GM18517 (cell line): Measurements from ENCODE around the gene TCF7.

Experiments
- ATAC-seq: cut with Tn5 transposase; IDR thresholded peaks from one replicate; pipeline ENCODE4 v1.9.1; 2021; ENCODE audit warnings: mild to moderate bottlenecking, moderate library complexity; ENCODE audit not compliant: unreplicated experiment

The TCF7 gene

GRCh38 chr5:134113902-134114875, at the start of gene TCF7:
TSS of gene TCF7 (plus strand) at chr5:134114681. CDS start at chr5:134114907, 226 bp downstream.
- no peak for ATAC-seq

GRCh38 chr5:134069553-134069952, 44.9 kb upstream of the TCF7 start:
- ATAC-seq: no peak

GRCh38 chr5:134070725-134071613, 43.5 kb upstream of the TCF7 start:
- ATAC-seq: no peak

- no peak for ATAC-seq
Observed at GRCh38 chr5:134071614-134072207, 42.8 kb upstream of the TCF7 start.

GRCh38 chr5:134072471-134073210, 41.8 kb upstream of the TCF7 start:
- ATAC-seq: no peak

GRCh38 chr5:134073404-134073803, 41.1 kb upstream of the TCF7 start:
- ATAC-seq: no peak

- no peak for ATAC-seq
Observed at GRCh38 chr5:134075102-134075501, 39.4 kb upstream of the TCF7 start.

GRCh38 chr5:134077926-134078580, 36.4 kb upstream of the TCF7 start:
- no peak for ATAC-seq

- ATAC-seq: no peak
Observed at GRCh38 chr5:134079748-134080581, 34.5 kb upstream of the TCF7 start.

- ATAC-seq: no peak
Observed at GRCh38 chr5:134082264-134082992, 32.1 kb upstream of the TCF7 start.

- ATAC-seq: no peak
Observed at GRCh38 chr5:134083517-134083916, 31.0 kb upstream of the TCF7 start.

- no peak for ATAC-seq
Observed at GRCh38 chr5:134084022-134084565, 30.4 kb upstream of the TCF7 start.

GRCh38 chr5:134084570-134084969, 29.9 kb upstream of the TCF7 start:
- no peak for ATAC-seq

- ATAC-seq: no peak
Observed at GRCh38 chr5:134085411-134085810, 29.1 kb upstream of the TCF7 start.

- ATAC-seq: no peak
Observed at GRCh38 chr5:134086225-134086942, 28.1 kb upstream of the TCF7 start.

- ATAC-seq: no peak
Observed at GRCh38 chr5:134086943-134087305, 27.6 kb upstream of the TCF7 start.

- no peak for ATAC-seq
Observed at GRCh38 chr5:134088291-134088690, 26.2 kb upstream of the TCF7 start.
